Hypothalamus (tissue), 51 donors: ENCODE data around the gene SRA1.
A peak's percentile ranks its signal among the peaks of the same experiment; 100 is the strongest.

Source experiments
- DNase-seq, 51 donors: peaks; one replicate each; lab custom pipeline; 2025; lab: John Stamatoyannopoulos, UW

Gene SRA1

DNA sequence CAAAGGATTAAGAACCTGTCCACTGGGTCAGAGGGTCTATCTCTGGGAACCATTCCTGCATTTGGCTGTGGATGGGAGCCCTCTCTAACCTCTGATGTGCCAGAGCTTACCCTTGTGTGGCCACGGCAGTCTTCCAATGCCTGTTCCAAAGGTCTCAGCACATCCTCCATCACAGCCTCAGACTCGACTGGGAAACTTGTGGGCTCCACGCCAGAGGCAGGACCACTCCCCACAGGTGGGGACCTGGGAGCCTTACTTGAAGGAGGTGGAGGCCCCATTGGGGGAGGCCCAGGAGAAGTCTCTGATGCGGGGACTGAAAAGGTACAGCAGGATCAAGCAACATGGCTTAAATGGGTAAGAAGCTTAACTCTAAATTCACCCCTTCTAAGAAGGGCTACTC, 5.4 kb downstream of the SRA1 start:
- DNase-seq: no peak

DNA sequence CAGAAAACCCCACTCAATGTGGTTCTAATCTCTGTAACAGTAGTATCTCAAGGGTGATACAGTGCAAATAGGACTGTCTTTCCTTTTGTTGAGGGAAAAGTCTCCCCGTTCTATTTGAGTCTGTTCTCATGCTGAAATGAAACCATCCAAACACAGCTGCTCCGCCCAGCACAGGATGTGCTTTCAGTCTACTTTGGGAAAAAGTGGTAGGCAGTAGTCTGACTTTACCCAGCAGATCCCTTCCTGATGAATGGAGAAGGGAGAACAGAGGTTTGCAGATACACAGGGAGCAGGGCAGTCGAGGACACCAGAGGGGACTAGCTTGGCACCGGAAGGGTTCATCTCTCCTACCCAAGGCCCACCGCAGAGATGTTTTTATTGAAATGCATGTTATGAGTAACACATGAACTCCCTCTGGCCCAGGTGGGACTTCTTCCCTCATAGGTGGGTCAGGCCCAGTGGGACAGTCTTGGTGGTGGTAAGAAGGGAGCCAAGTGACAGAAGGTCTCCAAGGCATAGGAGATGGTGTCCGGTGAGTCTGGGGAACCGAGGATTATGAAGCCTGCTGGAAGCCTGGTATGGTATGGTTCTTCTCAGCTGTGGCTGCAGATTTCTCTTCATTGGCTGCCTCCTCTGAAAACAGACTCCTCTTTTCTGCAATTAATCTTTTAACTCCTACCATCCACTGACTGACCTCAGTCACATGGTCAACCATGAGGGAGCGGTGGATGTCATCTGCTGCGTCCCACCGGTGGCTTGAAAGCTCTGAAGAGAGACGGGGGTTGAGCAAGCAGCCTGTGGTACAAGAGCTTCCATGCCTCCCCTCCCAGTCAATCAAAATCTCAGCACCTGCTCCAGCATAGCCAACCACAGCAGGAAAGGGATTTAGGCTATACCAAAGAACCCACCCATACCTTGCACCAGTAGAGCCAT, 6.9 kb downstream of the SRA1 start:
- peak in 1 of 51 donors; percentile 13 for DNase-seq

DNA sequence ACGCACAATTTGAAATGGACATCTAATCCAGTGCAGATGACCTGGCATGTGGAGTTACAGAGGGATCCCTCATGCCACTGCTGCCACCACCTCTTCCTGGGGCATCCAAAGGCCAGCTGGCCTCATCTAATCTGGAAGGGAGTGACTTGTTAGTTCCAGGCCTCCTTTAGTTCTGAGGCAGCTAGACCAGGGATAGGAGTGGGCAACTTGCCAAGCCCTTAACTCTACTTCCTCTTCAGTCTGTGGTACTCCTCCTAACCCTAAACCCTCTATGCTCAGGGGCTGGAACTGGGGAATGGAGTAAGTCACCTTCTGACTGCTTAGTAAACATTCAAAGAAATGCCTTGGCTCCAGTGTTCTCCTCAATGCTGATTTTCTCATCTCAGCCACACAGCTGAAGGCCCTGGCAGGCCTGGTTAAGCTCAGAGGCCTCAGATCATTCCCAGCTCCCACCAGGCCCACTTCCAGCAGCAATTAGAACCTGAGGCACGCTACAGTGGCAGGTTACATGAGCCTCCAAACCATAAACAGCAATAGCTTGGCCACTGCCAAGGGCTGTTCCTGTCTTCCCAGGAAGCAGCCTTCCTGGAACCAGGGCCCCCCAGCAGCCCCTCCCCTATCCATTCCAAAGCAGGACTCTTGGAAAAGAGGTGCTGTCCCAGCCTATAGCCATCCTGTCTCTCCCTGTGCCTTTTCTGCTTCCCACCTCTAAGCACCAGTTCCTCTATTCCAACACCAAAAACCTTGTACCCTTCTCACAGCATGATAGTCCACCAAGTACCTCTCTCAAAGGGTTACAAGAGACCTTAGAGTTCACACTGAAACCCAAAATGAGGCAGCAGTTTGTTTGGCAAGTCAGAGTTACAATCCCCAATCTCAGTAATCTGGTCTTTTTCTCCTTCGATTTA, 7.8 kb downstream of the SRA1 start:
- DNase-seq: peak in 10 of 51 donors; percentile 6 to 34 (median 12)

DNA sequence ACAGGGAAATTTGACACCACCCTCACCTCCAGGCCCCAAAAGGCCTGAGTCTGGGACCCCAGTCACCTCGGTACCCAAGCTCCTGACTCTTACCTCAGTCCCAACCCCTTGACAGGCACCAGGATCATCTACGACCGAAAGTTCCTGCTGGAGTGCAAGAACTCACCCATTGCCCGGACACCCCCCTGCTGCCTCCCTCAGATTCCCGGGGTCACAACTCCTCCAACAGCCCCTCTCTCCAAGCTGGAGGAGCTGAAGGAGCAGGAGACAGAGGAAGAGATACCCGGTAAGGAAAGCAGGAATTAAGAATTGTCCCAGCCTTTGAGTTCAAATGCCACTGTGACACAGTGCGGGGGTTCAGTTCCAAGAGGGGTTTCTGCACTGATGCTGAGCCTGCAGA, 8.5 kb downstream of the SRA1 start:
- DNase-seq: no peak

DNA sequence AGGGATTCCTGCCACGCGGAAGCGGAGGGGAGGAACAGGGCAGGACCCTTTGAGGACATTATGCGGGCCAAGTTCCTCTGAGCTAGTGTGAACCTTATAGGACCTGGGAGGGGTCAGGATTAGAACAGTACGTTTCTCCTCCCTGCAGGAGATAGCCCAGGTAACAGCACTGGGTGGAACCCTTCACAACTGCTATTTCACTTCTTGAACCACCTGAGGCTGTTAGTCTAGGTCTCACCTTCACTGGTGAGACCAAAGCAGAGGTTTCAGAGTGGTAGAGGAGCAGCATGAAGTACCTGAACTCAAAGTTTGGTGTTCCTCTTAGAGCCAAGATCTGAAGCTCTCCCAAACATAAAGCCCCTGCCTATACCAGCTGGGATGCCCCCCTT, 9.0 kb downstream of the SRA1 start:
- no peak for DNase-seq

DNA sequence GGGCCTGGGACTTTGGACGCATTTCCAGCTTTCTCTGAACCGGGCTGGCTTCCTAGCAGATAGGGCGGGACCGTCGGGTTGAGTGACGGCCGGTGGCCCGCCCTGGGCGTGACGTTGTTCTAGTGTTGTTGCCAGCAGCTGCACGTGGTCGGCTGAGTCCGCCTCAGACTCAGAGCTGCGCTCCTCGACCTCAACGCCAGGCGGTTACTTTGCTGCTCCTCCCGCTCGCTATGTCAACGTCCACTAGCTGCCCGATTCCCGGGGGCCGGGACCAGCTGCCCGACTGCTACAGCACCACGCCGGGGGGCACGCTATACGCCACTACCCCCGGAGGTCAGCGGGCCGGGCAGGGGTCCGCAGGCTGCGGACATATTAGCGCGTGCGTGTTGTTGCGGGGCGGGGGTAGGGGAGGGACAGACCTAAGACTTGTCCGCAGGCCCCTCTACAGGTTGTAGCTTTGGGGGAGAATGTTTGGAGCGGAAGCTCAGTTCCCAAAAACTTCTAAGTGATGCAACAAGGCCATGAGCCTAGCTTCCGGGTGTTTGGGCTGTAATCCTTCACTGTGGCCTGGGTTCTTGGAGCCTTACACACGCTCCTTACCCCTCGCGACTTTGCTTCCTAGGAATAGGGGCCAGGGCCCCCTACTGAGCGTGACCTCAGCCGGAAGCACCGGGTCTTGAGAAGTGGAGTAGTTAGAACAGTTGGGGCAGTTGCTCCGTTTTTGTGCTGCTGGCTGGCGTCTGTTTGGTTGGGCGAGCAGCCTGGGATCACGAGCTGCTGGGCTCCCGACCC, 9.6 kb downstream of the SRA1 start, which contains the start of gene EIF4EBP3:
TSS of gene EIF4EBP3 (plus strand) at position 155 of the 792 bp plus-strand sequence. CDS start at position 231, 76 bp downstream.
- peak; percentile 41 to 99 (median 95) for DNase-seq

DNA sequence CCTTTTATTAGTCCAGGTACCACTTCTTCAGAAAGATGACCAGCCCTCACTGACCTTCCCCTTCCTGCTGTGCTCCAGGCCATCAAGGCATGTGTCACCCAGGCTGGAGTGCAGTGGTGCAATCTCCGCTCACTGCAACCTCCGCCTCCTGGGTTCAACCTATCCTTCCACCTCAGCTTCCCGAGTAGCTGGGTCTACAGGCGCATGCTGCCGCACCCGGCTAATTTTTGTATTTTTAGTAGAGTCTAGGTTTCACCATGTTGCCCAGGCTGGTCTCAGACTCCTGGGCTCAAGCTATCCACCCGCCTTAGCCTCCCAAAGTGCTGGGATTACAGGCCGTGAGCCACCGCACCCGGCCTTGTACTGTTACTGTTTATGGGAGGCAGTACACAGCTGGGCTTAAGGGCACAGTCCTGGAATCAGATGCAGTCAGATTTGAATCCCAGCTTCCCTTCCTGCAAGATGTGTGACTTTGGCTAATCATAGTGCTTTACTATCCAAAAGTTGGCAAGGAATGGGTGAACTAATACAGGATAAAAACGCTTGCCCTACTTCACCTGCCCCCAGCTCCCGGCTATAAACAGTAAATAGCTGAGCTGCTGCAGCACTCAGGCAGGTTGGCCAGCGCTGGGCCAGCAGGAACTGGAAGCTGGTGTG, 10.3 kb downstream of the SRA1 start:
- no peak for DNase-seq

DNA sequence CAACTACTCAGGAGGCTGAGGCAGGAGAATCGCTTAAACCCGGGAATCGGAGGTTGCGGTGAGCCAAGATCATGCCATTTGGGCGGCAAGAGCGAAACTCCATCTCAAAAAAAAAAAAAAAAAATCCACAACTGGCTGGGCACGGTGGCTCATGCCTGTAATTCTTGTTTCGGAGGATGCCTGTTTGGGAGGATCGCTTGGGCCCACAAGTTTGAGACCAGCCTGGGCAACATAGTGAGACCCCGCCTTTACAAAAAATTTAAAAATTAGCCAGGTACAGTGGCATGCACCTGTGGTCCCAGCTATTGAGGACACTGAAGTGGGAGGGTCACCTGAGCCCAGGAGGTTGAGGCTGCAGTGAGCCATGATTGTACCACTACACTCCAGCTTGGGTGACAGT, 11.7 kb downstream of the SRA1 start:
- DNase-seq: no peak

DNA sequence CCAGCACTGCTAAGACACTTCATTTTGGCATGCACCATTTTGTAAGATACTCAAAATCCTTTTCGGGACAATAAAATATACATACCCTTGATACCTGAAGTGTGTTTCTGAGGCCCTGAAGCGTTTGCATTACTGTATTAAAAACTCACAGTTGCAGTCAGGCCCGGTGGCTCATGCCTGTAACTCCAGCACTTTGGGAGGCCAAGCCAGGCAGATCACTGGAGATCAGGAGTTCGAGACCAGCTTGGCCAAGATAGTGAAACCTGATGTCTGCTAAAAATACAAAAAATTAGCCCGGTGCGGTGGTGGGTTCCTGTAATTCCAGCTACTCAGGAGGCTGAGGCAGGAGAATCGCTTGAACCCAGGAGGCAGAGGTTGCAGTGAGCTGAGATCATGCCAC, 12.3 kb downstream of the SRA1 start:
- DNase-seq: no peak

DNA sequence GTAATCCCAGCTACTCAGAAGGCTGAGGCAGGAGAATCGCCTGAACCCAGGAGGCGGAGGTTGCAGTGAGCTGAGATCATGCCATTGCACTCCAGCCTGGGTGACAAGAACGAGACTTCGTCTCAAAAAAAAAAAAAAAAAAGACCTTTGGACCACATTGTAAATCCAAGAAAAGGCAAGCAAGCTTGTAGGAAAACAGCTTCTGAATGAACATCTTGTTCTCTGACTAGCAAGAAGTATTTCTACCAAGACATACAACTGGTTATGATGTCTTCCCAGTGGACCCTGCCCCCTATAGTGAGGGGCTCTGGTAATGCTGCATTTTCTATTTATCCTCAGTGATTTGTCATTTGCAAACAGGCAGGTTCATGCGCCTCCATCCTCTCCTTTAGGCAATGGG, 14.3 kb downstream of the SRA1 start:
- DNase-seq: no peak

DNA sequence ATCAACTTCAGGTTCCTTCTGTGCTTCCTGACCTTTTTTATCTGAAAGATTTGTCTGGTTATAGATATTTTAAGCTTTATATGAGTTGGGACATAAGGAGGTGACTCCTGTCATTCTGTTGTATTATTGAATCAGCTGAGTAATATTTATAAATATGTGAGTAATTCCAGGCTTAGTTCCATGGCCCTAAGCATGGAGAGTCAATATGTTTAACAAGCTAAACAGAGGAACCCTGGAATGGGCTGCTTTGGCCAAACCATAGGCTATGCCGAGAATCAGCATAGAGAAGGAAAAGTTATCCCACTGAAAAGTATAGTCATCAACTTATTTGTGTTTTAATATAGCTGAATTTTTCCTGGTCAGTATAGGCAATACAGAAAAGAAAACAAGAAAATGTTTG, 17.0 kb downstream of the SRA1 start:
- no peak for DNase-seq

DNA sequence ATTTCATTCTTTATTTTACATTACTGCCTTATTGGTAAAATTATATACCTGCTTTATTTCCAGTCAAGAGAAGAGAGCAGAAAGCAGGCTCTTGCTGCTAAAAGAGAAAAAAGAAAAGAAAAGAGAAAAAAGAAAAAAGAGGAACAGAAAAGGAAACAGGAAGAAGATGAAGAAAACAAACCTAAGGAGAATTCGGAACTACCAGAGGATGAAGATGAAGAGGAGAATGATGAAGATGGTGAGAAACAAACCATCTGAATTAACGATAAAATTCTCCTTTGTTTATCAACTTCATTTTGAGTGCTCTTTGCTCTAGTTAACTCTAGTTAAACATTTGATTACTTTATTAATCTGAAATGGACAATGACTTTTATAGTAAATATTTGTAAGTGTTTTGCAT, 33.3 kb downstream of the SRA1 start:
- no peak for DNase-seq

DNA sequence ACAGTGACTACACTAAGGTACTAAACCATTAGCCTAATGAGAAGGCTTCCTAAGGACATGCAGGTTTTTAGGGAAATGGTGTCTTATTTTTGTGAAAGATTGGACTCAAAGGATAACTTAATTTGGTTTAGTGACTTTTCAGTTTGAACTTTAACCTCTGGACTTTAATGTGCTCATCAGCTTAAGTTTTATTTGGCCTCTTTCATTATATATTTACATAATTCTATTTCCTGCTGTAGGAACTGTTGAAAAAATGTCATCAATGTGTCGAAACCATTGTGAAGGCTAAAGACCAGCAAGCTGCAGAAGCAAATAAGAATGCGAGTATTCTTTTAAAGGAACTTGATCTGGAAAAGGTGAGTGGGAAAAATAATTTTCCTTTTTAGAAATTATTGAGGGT, 44.1 kb downstream of the SRA1 start:
- no peak for DNase-seq

DNA sequence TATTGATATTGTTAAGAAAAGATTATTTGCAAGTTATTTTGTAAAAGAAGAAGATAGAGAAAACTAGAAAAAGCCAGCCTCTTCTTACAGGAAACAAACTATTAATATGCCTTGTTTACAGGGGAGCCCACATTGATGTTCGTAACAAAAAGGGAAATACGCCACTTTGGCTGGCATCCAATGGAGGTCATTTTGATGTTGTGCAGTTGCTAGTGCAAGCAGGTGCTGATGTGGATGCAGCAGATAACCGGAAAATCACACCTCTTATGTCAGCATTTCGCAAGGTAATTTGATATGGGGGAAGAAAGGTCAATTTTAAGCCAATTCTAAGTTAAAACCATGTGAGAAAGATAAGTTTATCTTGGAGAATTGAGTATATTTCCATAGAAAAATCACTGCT, 47.4 kb downstream of the SRA1 start:
- DNase-seq: no peak

DNA sequence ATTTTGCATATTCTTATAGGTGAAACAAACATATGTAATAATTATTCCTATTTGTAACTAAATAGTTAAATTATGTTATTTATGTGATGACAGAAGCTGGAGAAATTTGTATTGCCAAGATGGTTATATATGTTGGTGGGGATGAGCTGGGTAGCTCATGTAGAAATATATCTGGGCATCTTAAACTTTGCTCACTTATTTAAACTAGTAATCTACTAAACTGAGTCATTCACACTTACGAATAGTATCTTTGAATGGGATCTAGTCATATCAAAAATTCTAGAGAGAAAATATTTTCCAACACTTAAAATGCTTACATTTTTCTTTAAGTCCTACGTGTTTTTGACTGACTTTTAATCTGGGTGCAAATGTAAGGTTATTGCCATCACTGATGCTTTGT, 54.4 kb downstream of the SRA1 start:
- DNase-seq: no peak
